GM21717 (cell line): ENCODE results near the gene NF2.

Source experiments
- ATAC-seq: cut with Tn5 transposase; IDR thresholded peaks from one replicate; pipeline ENCODE4 v1.9.1; 2021; ENCODE audit warnings: mild to moderate bottlenecking, moderate library complexity; ENCODE audit not compliant: unreplicated experiment

The NF2 gene

DNA sequence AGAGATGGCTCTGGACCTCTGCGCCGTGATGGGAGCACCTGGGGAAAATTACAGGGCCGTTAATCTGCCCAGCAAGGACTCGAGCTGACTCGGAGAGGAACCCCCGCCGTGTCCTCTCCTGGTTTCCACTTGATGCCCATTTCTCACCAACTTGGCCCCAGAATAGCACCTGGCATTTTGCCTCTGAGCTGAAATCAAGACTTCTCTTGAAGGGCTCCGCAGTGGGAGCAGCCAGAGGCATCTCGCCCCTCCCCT lies 97.4 kb downstream of the NF2 start:
- no peak for ATAC-seq

DNA sequence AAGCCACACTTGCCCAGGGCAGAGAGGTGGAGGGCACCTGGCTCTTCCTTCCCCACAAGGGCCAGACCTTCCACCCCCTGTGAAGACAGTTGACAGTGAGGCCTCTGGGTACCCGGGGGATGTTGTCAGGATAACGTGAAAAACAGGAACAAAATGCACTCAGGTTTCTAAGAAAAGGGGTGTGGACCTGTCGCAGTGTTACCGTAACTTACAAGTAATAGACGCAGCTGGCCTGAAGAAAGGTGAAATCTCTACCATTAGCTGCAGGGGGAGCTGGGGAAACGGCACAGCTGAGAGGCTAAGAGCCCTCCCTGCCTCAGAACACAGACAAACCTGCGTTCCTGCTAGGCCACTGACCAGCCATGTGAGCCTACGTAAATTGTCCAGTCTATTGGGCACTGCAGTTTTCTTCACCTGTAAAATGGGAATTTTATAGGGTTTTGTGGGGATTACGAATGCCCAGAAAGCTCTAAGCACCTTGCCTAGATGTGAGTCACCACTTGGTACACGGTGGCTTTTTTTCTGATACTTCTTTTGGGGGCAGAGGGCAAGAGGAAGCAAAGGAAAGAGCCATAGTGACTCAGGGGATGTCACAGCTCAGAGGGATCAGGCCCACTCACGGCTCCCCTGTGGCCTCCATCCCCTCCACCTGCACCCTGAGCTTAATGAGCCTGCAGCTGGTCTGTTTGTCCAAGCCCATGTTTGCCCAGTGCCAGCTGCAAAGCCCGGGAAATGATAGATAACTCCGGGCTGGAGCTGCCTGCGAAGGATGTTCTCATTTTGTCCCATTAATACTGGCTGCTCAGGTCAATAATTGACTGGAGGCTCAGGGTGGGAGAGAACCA lies 97.9 kb downstream of the NF2 start:
- no peak for ATAC-seq

DNA sequence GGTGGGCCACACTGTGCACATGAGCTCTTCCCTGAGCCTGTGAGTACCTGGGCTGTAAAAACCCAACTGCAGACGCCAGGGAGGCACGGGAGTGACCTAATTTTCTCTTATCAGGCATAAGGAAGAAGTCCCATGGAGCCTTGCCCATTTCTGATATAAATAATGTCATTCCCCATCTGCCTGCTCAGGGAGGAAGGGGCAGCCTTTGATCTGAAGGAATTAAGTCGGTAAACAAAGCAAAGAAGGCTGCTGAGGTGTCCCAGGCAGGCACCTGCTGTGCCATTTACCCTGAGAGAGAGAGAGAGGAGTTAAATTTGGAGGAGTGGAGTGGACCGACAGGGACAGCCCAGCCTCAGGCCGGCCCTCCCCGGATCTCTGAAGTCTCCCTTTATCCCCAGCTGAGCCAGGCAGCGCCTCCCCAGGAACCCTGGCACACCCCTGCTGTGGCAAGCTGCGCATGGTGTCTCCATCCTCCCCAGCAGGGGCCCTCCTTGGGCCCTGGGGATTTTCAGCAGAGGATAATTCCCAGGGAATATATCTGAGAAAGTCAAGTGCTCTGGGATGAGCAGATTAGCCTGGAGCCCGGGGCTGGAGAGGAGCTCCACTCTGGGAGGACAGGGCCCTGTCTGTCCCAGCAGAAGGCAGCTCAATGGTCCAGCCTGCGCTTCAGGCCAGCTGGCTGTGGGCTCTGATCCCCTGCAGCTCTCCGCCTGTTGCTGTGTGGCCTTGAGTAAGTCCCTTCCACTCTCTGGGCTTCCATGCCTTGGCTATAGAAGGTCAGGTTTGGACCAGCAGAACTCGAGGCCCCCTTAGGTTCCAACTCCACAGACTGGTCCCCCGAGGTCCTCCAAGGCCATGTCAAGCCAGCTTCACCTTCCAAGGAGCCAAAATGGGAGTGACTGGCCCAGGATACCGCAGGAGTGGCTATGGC lies 98.8 kb downstream of the NF2 start:
- ATAC-seq, result no peak

DNA sequence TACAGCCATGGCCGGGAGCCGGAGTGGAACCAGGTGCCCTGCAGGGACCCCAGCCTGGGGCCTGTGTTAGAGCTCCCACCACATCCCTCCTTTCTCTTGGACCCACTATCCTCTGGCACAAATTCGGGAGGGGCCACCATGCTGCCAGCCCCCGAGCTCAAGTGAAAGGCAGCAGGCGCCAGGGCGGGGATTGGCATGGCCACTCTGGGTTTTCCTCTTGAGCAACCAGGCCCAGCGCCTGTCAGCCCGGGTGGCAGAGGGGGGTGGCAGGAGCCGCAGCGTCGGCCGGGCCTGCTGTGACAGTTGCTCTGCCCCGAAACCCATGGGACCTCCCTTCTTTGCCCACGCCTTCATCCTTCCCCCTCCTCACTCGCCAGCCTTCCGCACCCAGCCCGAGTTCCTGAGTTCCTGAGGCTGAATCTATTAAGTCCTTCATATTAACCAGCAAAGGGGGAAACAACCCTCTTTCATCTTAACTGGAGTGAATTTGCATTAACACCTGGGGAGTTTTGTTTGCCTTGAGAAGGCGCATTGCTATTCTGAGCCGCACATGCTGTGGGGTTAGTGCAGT lies 99.6 kb downstream of the NF2 start:
- no peak for ATAC-seq

DNA sequence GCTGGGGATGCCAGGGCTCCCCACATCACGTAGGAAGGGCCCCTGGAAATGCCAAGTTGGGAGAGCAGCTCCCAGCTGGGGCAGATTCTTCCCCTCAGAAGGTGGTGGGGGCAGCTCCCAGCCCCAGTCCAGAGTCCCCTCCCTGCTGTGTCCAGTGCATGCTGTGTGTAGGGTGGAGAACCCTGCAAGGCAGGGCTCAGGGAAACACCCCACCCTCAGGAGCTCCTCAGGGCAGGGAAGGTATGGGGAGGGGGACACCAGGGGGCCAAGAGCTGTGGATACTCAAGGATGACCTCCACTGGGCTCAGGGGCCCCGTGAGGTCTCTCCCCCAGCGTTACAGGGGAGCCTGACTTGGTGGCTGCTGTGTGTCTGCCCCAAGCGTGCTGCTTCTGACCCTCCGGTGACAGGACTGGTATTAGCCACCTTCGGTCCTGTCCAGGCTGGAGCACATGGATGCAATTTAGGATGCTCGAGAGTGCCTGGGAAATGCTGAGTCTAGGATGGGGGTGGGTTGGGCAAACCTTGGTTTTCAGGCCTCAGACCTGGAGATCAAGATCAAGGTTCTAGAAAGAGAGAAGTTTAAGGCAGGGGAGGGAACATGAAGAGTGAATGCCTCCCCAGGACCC lies 100.2 kb downstream of the NF2 start:
- no peak for ATAC-seq

DNA sequence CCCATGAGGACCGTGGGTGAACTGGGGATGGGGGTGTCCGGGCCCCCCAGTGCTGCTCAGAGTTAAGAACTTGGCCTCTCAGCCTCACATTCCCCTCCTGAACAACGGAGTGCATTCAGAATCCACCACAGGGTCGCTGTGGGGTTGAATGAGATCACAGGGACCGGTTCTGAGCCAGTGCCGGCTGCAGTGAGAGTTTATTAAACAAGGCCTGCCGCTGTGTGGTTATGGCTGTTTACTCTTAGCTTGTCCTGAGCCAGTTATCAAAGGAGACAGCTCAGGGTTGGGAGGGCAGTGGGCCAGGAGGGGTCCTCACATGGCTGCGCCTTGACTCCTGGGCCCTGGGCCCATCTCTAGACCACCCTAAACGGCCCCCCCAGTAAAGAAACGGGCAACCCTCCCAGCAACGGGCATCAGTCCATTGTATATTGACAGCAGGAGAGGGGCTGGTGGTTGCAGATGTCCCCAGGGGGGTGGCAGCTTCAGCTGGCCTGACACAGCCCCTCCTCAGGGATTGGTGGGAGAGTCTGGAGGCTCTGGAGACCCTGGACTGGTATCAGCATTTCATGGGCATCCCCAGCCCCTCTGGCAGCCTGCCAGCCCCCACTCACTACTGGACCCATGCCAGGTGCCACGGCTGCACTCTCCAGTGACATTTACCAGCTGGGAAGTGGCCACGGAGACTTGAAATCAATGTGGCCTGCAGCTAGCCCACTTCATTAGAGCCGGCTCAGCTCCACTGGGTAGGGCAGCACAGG lies 101.3 kb downstream of the NF2 start:
- ATAC-seq, result no peak

DNA sequence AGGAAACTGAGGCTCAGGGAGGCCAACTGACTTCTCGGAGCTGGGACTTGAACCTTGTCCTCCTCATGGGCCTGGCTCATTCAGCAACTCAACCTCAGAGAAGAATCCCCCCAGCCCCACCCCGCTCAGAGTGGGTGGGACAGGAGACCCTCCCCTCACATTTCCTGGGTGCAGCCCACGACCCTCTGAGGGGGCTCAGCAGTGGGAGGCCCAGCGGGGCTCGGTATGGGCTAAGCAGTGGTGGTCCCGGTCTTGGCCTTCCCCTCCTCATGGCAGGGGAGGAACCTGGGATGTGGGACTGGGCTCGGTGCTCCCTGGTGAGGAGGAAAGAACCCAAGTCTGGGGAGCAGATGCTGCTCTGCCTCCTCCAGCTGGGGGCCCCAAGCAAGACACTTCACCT lies 102.2 kb downstream of the NF2 start:
- ATAC-seq, result no peak

DNA sequence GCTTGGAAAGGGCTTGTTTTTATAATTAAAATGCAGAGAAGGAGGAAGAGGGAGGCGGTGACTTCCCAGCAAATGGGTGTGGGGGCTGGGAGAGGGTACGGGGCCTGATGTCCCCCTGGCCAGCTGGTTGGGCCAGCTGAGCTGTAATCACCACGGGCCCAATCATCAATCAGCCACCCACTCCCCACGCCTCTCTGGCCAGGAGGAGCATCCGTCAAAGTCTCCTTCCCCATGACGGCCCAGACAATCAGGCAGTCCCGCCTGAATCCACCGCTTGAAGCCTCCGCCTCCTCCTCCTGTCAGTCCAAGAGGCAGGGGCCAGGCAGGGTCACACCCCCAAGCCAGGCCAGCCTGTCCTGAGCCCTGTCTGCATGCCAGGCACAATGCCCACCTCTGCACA lies 103.1 kb downstream of the NF2 start:
- no peak for ATAC-seq

DNA sequence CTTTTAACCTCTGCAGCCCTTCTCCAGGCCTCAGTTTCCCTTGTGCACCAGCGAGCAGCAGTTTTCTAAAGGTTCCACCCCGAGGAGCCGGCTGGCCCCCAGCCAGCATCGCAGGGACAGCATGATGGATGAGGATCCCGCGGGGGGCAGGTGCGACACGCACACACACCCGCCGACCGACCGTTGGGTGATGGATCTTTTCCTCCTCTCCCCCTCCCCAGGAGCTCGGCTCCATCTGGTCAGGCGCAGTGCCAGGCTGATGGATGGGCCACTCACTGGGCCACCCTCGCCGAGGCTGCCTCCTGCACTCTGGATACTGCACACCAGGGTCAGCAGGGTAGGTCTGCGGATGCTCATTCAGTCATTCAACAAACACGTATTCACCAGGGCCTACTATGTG lies 103.6 kb downstream of the NF2 start:
- no peak for ATAC-seq

DNA sequence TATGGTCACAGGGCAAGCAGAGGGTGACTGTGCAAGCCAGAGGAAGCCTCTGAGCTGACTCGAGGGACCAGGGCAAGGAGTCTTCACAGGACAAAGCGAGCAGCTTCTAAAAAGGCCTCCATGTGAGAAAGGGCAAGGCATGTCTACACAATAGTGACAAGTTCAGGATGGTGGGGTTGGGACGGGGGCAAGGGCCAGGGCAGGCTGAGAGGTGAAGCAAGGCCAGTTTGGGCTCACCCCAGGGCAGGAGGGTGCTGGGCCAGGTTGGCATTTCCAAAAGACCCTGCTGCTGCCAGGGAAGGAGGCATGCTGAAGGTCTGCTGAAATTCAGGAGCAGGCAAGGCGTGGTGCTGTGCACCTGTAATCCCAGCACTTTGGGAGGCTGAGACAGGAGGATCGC lies 104.0 kb downstream of the NF2 start:
- ATAC-seq, result no peak

DNA sequence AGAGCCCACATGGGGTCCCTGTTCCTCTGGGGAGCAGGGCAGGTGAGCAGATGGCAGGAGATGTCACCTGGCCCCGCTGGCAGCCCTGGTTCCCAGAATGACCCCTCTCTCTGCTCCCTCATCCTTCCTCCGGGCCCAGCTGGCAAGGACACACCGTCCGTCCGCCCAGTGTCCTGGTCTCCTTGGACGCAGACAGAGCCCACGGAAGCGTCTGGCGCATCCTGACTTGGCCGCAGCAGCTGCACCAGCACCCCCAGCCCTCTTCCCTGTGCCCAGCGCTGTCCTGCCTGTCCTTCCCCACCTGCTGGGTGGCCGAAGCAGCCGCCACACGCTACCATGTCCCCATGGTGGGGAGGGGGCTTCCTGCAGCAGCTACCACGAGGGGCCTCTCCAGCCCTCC lies 106.8 kb downstream of the NF2 start:
- ATAC-seq, result no peak

DNA sequence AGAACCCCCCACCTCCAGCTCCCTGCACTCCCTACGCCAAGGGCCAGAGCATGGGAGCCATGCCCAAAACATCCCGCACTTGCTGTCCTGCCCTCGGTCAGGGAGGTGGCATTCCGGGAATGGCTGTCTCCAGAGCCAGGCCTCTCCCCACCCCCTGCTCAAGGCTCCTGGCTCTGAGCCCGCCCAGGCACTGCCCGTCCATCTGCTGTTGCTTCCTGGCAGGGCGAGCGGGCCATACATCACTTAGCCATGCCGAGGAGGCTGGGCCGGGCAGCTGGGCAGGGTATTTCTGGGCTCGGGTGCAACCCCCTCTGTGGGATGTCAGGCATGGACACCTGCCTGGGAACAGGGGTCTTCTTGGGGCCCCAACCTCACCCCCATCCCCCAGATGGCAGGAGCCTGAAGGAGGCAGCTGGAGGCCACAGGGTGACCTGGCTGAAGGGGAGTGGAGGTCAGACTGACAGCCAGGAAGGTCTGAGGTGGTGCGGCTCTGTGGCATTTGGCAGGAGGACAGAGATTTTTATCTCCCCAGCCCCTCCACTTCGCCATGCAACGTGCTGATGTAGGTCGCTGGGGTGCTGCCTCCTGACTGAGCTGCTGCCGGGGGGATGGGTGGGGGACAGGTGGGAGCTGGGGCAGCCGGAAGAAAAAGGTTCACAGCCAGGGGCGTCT lies 107.6 kb downstream of the NF2 start:
- ATAC-seq, result no peak

DNA sequence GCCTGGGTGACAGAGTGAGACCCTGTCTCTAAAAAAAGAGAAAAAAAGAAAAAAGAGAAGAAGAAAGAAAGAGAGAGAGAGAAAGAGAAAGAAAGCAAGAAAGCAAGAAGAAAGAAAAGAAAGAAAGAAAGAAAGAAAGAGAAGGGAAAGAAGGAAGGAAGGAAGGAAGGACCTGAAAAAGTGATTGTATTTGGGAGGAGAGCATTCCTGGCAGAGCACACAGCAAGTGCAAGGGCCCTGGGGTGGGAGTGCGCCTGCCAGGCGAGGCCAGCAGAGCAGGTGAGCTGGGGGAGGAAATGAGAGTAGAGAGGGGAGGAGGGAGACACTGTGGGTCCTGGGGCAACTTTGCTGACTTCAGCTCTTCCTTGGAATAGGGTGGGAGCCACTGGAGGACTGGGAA lies 108.7 kb downstream of the NF2 start:
- no peak for ATAC-seq

DNA sequence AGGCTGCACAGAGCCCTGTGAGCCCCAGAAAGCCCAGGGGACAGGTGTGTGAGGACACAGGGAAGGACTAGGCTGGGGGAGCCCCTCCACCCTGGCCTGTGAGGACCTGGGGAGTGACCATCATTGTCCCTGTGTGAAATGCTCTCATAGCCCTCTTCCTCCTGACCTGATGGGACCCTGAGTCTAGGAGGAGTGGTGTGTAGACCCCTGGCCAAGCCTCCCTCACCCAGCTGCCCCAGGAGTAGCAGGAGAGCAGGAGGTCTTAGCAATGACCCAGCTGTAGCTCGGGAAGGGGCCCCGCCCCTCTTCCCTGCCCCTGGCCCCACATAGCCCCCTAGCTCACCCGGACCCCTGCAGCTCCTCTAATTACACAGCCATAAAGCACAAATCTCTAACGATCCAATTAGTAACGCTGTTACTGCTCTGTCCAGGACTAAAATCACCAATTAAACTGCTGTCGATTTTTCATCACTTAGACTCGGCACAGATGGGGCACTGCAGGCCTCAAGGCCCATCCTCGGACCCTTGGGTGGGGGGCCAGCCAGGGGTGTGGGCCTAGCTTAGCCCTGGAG lies 109.8 kb downstream of the NF2 start:
- ATAC-seq, result no peak

DNA sequence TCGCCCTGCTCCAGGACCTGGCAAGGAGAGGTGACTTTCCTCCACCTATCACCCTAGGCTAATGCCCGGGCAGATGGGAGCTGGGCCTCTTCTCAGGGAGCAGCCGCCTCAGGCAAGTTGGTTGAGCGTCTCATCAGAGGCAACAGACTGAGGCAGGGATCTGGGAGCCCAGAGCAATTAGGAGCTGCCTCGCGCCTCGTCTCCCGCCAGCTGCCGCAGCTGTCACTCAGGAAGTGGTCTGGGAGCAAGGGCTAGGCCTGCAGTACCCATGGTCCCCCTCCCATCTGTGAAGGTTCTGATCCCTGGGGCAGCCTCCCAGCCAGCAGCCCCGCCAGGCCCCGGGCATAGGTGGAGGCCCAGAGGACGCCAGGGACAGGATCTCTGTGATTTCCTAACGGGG lies 111.8 kb downstream of the NF2 start:
- ATAC-seq, result no peak

DNA sequence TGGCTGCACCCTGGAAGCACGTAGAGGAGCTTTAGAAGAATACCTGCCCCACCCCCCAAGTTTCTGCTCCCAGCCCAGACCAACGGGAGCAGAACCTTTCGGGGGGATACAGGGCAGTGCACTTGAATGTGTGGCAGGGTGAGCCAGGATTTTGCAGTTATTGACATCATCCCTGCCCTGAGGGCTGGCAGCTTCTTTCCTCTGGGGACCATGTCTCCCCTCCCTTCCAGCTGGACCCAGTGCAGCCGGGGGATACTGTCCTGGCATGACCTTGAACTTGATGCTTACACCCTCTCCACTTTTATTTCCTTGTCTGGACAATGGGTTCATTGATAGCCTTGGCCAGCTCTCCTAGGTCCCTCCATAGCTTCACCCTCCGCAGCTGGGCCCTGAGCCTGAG lies 112.3 kb downstream of the NF2 start:
- ATAC-seq, result no peak

DNA sequence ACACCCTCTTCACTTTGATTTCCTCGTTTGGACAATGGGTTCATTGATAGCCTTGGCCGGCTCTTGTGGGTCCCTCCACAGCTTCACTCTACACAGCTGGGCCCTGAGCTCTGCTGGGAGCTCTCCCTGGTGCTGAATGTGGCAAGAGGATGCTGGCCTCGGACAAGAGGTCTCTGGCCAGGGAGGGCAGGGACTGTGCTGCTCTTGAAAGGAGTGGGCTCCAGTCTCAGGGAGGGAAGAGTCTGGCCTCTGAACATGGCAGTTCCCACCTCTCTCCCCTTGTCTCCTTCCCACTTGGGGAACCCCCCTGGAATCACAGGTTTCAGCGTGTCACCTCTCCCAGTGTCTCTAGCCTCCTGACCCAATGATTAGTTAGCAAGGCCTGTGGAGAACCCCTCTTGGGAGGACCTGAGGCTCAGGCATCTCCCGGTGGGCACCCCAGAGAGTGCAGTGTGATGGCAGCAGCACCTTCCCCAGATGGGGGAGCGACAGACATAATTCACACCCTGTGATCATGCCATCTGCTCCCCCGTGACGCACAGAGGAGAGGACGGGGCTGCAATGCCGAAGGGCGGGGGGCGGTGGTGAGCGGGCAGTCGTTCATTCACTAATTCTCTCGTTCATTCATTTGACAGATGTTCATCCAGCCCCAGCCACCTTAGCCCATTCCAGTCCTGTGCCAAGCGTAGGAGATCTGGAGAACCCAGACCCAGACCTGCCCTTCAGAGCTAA lies 113.5 kb downstream of the NF2 start:
- no peak for ATAC-seq

DNA sequence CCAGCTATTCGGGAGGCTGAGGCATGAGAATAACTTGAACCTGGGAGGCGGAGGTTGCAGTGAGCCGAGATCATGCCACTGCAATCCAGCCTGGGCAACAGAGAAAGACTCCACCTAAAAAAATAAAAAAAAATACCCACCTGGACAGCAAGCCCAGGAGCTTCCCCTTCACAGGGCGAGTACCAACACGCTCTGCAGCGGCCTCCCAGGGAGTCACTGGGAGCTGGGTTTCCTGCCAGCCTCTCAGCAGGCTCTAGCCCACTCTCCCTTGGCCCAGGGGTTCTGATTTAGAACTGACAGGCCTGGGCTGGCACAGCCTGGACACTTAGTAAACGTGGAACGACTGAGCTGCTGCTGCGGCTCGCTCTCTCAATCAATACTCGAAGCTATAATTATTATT lies 114.4 kb downstream of the NF2 start:
- no peak for ATAC-seq
